ENCODE data around the gene SNX20. TPM values are rescaled to one million over a fixed set of nuclear protein-coding genes. Genes with fewer than 3 reads are reported as not detected.

The SNX20 gene
- total and polyA plus RNA-seq, 2 of the 13 experiments (the other 11 are each of a cell fraction or from before 2014, with no cell fraction given), result not detected

DNA sequence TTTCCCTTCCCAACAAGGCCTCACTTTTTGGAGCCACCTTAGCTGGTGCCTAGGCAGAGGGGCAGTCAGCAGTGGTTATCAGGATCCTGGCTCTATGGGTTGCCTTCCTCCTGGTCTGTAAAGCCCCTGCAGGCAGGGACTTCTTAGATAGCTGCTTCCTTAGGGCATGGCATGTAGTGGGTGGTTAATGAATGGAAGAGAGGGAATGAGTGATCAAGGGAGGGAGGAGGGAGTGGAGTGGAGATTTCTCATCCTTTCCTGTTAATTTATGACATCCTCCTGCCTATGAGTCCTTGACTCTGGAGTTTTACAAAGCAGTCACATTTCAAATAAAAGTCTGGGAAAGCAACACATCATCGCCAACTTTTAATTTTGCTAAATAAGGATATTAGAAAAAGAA, 40.7 kb downstream of the SNX20 start:
- Histone ChIP-seq H3K36me3 (replicated peaks in 1 of 2; ENCODE audit: control insufficient read depth in 1 of 2, insufficient read depth in 2 of 2, low read length in 2 of 2) (no peaks in the 10 kb centered on the region), H3K9me3 (ENCODE audit: low read length) (no peaks in the 10 kb centered on the region), H2AFZ (ENCODE audit: low read length) (no peak overlapping the region), H3K79me2 (ENCODE audit: insufficient read depth, low read length) (no peaks in the 10 kb centered on the region), H3K4me3 (replicated peaks in 1 of 3; ENCODE audit: insufficient read depth in 1 of 3, low read depth in 2 of 3, low read length in 3 of 3) (no peak overlapping the region), H3K27me3 (ENCODE audit: control insufficient read depth in 1 of 2, insufficient read depth in 2 of 2, low read length in 2 of 2) (no peaks in the 10 kb centered on the region), H3K4me2 (ENCODE audit: low read depth, low read length) (no peak overlapping the region), H4K20me1 (ENCODE audit: insufficient read depth, low read length) (peaks cover 18% of the 10 kb centered on the region), H3K4me1 (ENCODE audit: insufficient read depth, low read length) (peaks cover 15% of the 10 kb centered on the region), H3K9ac (ENCODE audit: insufficient read depth, low read depth, low read length) (no peak overlapping the region), H3K27ac (ENCODE audit: extremely low read length, insufficient read depth, low read length) (no peak overlapping the region)
- FAIRE-seq, result no peak
- intact Hi-C loops (cut with micrococcal nuclease; ENCODE audit: unreplicated experiment) (no loop called here), in situ Hi-C loops (cut with HindIII; ENCODE audit: extremely low pct_ligation_motif_present, low pct_unique_long_range_greater_than_20kb) (no loop called here)
- 95% methylated on average over 1 of the region's 1 CpG for WGBS (ENCODE audit: low lambda C conversion rate)
- TF ChIP-seq RBM22 (optimal IDR thresholded peaks at IDR 0.05; ENCODE audit: low read length), result peak; percentile 12
- 0 out of 4 replicates have a peak, but pooled peaks have one; percentile 7 to 15 for TF ChIP-seq POLR2A (IDR thresholded peaks at IDR 0.05; ENCODE audit: insufficient read depth in 1 of 2, low read depth in 2 of 2, low read length in 2 of 2)
- no peak for TF ChIP-seq RFXANK (CRISPR knock-in tag; IDR thresholded peaks at IDR 0.05)
- peak; percentile 44; the same call in 1 of the 2 replicates for TF ChIP-seq POLR2AphosphoS5 (IDR thresholded peaks at IDR 0.05; ENCODE audit: low read depth, low read length)
- TF ChIP-seq, protein P1, sequence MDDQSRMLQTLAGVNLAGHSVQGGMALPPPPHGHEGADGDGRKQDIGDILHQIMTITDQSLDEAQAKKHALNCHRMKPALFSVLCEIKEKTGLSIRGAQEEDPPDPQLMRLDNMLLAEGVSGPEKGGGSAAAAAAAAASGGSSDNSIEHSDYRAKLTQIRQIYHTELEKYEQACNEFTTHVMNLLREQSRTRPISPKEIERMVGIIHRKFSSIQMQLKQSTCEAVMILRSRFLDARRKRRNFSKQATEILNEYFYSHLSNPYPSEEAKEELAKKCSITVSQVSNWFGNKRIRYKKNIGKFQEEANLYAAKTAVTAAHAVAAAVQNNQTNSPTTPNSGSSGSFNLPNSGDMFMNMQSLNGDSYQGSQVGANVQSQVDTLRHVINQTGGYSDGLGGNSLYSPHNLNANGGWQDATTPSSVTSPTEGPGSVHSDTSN (CRISPR knock-in tag; IDR thresholded peaks at IDR 0.05; ENCODE audit: borderline replicate concordance), result no peak
- TF ChIP-seq HNRNPH1 (optimal IDR thresholded peaks at IDR 0.05; ENCODE audit: low read depth, low read length), result peak; percentile 21
- TF ChIP-seq HNRNPK (IDR thresholded peaks at IDR 0.05; ENCODE audit: low read depth, low read length, poor library complexity, severe bottlenecking), result peak; percentile 39
- ChIA-PET POLR2A (no interaction called here), CTCF (ENCODE audit: low intra/inter-chr PET ratio, low total read pairs) (no interaction called here)
- BruUV-seq (replicated peaks), result no TSS peak
- DNase-seq (ENCODE audit: low spot score), result no peak
- no peak for ATAC-seq

Data from HepG2 (cell line).